Measurements from ENCODE around the gene SLK.

DNA sequence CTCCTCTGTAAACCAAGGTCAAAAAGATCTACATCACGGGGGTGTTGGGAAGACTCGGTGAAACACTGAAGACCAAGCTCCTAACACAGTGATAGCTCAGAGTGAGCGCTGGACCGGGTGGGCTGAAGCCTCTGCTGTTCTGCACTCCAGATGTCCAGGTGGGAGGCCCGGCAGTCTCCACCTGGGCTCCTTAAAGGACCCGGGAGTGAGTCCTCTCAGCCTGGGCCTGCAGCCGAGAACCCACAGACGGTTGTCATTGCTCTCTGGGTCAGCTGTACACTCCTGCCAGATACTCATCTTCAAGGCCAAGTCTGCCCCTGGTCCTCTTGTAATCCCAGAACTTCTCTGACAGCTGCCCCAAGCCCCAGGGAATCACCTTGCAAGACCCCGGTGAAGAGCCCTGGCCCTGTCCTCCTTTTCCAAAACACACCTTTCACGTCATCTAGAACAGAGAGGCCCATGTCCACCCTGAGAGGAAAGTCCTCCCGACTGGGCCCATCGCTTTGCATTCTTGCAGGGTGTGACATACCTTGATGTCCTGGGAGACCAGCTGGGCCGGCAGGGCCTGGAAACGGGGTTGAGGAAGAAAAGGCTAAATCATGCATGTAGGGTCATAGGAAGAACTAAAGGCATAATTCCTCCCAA, 75.1 kb downstream of the SLK start:
- TF ChIP-seq POLR2AphosphoS5 (IDR thresholded peaks at IDR 0.05) = no peak
- TF ChIP-seq POLR2A (IDR thresholded peaks at IDR 0.05) = no peak

All from upper lobe of left lung (tissue), 4 donors.